HG03039 (cell line): ENCODE measurements around the gene SMOC2.

Experiments used
- ATAC-seq: cut with Tn5 transposase; IDR thresholded peaks from one replicate; pipeline ENCODE4 v1.9.1; 2021; ENCODE audit warnings: mild to moderate bottlenecking, moderate library complexity; ENCODE audit not compliant: unreplicated experiment

The SMOC2 gene

GRCh38 chr6:168618546-168619315 lies 177.7 kb downstream of the SMOC2 start:
- ATAC-seq, result no peak

GRCh38 chr6:168619560-168620314 lies 178.8 kb downstream of the SMOC2 start:
- no peak for ATAC-seq

GRCh38 chr6:168620578-168620977 lies 179.6 kb downstream of the SMOC2 start:
- no peak for ATAC-seq

GRCh38 chr6:168623736-168624135 lies 182.8 kb downstream of the SMOC2 start:
- no peak for ATAC-seq

- ATAC-seq, result no peak
These were observed 183.6 kb downstream of the SMOC2 start for GRCh38 chr6:168624540-168624939.

GRCh38 chr6:168624948-168625347 lies 184.0 kb downstream of the SMOC2 start:
- no peak for ATAC-seq

- ATAC-seq, result no peak
These were observed 184.6 kb downstream of the SMOC2 start for GRCh38 chr6:168625602-168626001.

- ATAC-seq, result no peak
These were observed 185.1 kb downstream of the SMOC2 start for GRCh38 chr6:168626046-168626602.

- ATAC-seq, result no peak
These were observed 186.7 kb downstream of the SMOC2 start for GRCh38 chr6:168627506-168628175.

GRCh38 chr6:168628176-168628553 lies 187.2 kb downstream of the SMOC2 start:
- no peak for ATAC-seq

- no peak for ATAC-seq
These were observed 187.8 kb downstream of the SMOC2 start for GRCh38 chr6:168628732-168629245.

- ATAC-seq, result no peak
These were observed 190.6 kb downstream of the SMOC2 start for GRCh38 chr6:168631564-168631963.

GRCh38 chr6:168632694-168633093 lies 191.7 kb downstream of the SMOC2 start:
- no peak for ATAC-seq

- no peak for ATAC-seq
These were observed 193.8 kb downstream of the SMOC2 start for GRCh38 chr6:168634541-168635328.

- no peak for ATAC-seq
These were observed 195.4 kb downstream of the SMOC2 start for GRCh38 chr6:168636147-168637004.

GRCh38 chr6:168637834-168638233 lies 196.8 kb downstream of the SMOC2 start:
- no peak for ATAC-seq

- ATAC-seq, result no peak
These were observed 197.7 kb downstream of the SMOC2 start for GRCh38 chr6:168638468-168639271.

GRCh38 chr6:168640181-168640580 lies 199.2 kb downstream of the SMOC2 start:
- ATAC-seq, result no peak

GRCh38 chr6:168640768-168641167 lies 199.8 kb downstream of the SMOC2 start:
- no peak for ATAC-seq
